HepG2 (cell line): Measurements from ENCODE around the gene ABL2. TPM values are rescaled to one million over a fixed set of nuclear protein-coding genes. Genes with fewer than 3 reads are reported as not detected.
A peak's percentile ranks its signal among the peaks of the same experiment; 100 is the strongest.

ENCODE experiments used
- ATAC-seq: fragments of 200-7000 bp; cut with Tn5 transposase; 3 replicates; pipeline ENCODE4 v1.9.1; 2020; ENCODE audit warnings: mild to moderate bottlenecking, moderate library complexity
- Bru-seq: library from RNA; stranded (reverse); fragments of 400-500 nt; gene quantifications from one replicate; lab custom pipeline; 2021; lab: Mats Ljungman, UMichigan
- BruChase-seq, 2 experiments: library from RNA; stranded (reverse); fragments of 400-500 nt; gene quantifications; one replicate each; lab custom pipeline; 2021; lab: Mats Ljungman, UMichigan
- BruUV-seq: library from RNA; stranded (reverse); fragments of 400-500 nt; replicated peaks from 2 replicates; lab custom pipeline; 2021; lab: Mats Ljungman, UMichigan
- CTCF ChIA-PET: fragments of 300-600 bp; formaldehyde crosslinking; extraction: SDS; loops from one replicate; lab custom pipeline; 2021; ENCODE audit warnings: low total read pairs, inconsistent platforms, low intra/inter-chr PET ratio; lab: Yijun Ruan, JAX
- POLR2A ChIA-PET: fragments of 350-600 bp; sonication (Branson Sonifier 250); formaldehyde crosslinking; loops from one replicate; lab custom pipeline; 2020; ENCODE audit warnings: antibody characterized with exemption, inconsistent platforms; lab: Yijun Ruan, JAX
- DNase-seq: peaks from one replicate; pipeline ENCODE4 v3.0.0-alpha.2; 2015; ENCODE audit warnings: low spot score
- FAIRE-seq: peaks from 3 replicates; lab custom pipeline; 2011; peaks lifted over from hg19 to GRCh38; lab: Jason Lieb, UNC
- H2AFZ ChIP-seq: one replicate; pipeline ENCODE4 v1.6.1; 2011; ENCODE audit warnings: low read length, inconsistent platforms
- H3K27ac ChIP-seq: fragments of 300-600 bp; 3 replicates; pipeline ENCODE4 v1.8.0; 2011; ENCODE audit warnings: mixed run types, mild to moderate bottlenecking, mixed read lengths, low read length, inconsistent platforms; ENCODE audit not compliant: insufficient read depth; ENCODE audit errors: extremely low read length
- H3K27me3 ChIP-seq, 2 experiments: fragments of 200-600 bp in 1 of 2; 2 replicates in 1 of 2; 3 replicates in 1 of 2; pipeline versions ENCODE4 v1.6.0 to v1.8.0; 2011; ENCODE audit warnings: low read length in 2 of 2, mild to moderate bottlenecking in 2 of 2, moderate library complexity in 2 of 2, inconsistent platforms in 1 of 2; ENCODE audit not compliant: insufficient read depth in 2 of 2, control insufficient read depth in 1 of 2
- H3K36me3 ChIP-seq, 2 experiments: fragments of 200-600 bp in 1 of 2; replicated peaks in 1 of 2; 2 replicates in 1 of 2; 3 replicates in 1 of 2; pipeline versions ENCODE4 v1.5.1 to v1.8.0; 2011; ENCODE audit warnings: low read length in 2 of 2, inconsistent platforms in 1 of 2; ENCODE audit not compliant: insufficient read depth in 2 of 2, control insufficient read depth in 1 of 2
- H3K4me1 ChIP-seq: 2 replicates; pipeline ENCODE4 v1.5.1; 2012; ENCODE audit warnings: low read length, inconsistent platforms; ENCODE audit not compliant: insufficient read depth
- H3K4me2 ChIP-seq: 2 replicates; pipeline ENCODE4 v1.6.0; 2011; ENCODE audit warnings: low read depth, low read length, inconsistent platforms
- H3K4me3 ChIP-seq, 3 experiments: fragments of 200-600 bp in 1 of 3; sonication (generic), shearing (Covaris generic) in 1 of 3; replicated peaks in 1 of 3; 2 replicates each; pipeline ENCODE4 v1.5.1; 2011 to 2016; ENCODE audit warnings: low read length in 3 of 3, inconsistent platforms in 2 of 3, low read depth in 2 of 3, mild to moderate bottlenecking in 2 of 3, control low read depth in 1 of 3, mixed read lengths in 1 of 3; ENCODE audit not compliant: insufficient read depth in 1 of 3
- H3K79me2 ChIP-seq: one replicate; pipeline ENCODE4 v1.6.1; 2011; ENCODE audit warnings: low read length, inconsistent platforms; ENCODE audit not compliant: insufficient read depth
- H3K9ac ChIP-seq: 2 replicates; pipeline ENCODE4 v1.6.0; 2011; ENCODE audit warnings: mild to moderate bottlenecking, low read depth, low read length, inconsistent platforms; ENCODE audit not compliant: insufficient read depth
- H3K9me3 ChIP-seq: 2 replicates; pipeline ENCODE4 v1.5.1; 2012; ENCODE audit warnings: mild to moderate bottlenecking, low read length
- H4K20me1 ChIP-seq: 2 replicates; pipeline ENCODE4 v1.6.0; 2011; ENCODE audit warnings: inconsistent platforms, mild to moderate bottlenecking, low read length, moderate library complexity; ENCODE audit not compliant: insufficient read depth
- DNMT3B ChIP-seq: conservative IDR thresholded peaks from 2 replicates; pipeline ENCODE4 v1.6.1; 2016; ENCODE audit warnings: missing biosample characterization, control low read depth
- HDAC1 ChIP-seq: sonication (generic); formaldehyde crosslinking; IDR thresholded peaks from 2 replicates; pipeline ENCODE4 v1.5.1; 2020; ENCODE audit warnings: mild to moderate bottlenecking, missing genetic modification reagents
- HHEX ChIP-seq: IDR thresholded peaks from 2 replicates; pipeline ENCODE4 v1.6.1; 2016; ENCODE audit warnings: control low read depth
- MXD1 ChIP-seq: sonication (generic); formaldehyde crosslinking; IDR thresholded peaks from 2 replicates; pipeline ENCODE4 v1.4.0; 2020; ENCODE audit warnings: mild to moderate bottlenecking, missing genetic modification reagents
- MXD3 ChIP-seq: IDR thresholded peaks from 2 replicates; pipeline ENCODE4 v1.6.1; 2016; ENCODE audit warnings: mild to moderate bottlenecking, missing biosample characterization, missing genetic modification reagents
- NAIF1 ChIP-seq: sonication (generic); formaldehyde crosslinking; IDR thresholded peaks from 2 replicates; pipeline ENCODE4 v1.5.0; 2020; ENCODE audit warnings: mild to moderate bottlenecking, missing genetic modification reagents, borderline replicate concordance
- NR0B2 ChIP-seq: sonication (generic); formaldehyde crosslinking; IDR thresholded peaks from 2 replicates; pipeline ENCODE4 v1.4.0; 2020; ENCODE audit warnings: mild to moderate bottlenecking, missing genetic modification reagents
- SRSF4 ChIP-seq: fragments of 200-400 bp; formaldehyde crosslinking; IDR thresholded peaks from one replicate; pipeline ENCODE4 v1.6.1; 2018; ENCODE audit warnings: mild to moderate bottlenecking, low read depth, low read length, moderate library complexity; ENCODE audit not compliant: poor library complexity, severe bottlenecking
- ZMAT3 ChIP-seq: sonication (generic); formaldehyde crosslinking; conservative IDR thresholded peaks from 2 replicates; pipeline ENCODE4 v1.7.0; 2021; ENCODE audit warnings: missing genetic modification reagents
- ZNF20 ChIP-seq: sonication (generic); formaldehyde crosslinking; IDR thresholded peaks from 2 replicates; pipeline ENCODE4 v1.4.0; 2020; ENCODE audit warnings: mild to moderate bottlenecking, moderate library complexity, missing genetic modification reagents
- ZNF547 ChIP-seq: sonication (generic); formaldehyde crosslinking; IDR thresholded peaks from 2 replicates; pipeline ENCODE4 v1.5.1; 2020; ENCODE audit warnings: mild to moderate bottlenecking, missing genetic modification reagents
- ZNF724P ChIP-seq: sonication (generic); formaldehyde crosslinking; IDR thresholded peaks from 2 replicates; pipeline ENCODE4 v1.8.0; 2022; ENCODE audit warnings: missing genetic modification reagents, borderline replicate concordance
- ZXDC ChIP-seq: sonication (generic); formaldehyde crosslinking; IDR thresholded peaks from 2 replicates; pipeline ENCODE4 v1.5.0; 2020; ENCODE audit warnings: mild to moderate bottlenecking, missing genetic modification reagents
- WGBS: methylation state at CpG from one replicate; pipeline ENCODE4 v1.1.6; 2017; ENCODE audit warnings: low lambda C conversion rate; 5-methylcytosine and 5-hydroxymethylcytosine counted together
- in situ Hi-C: cut with HindIII; loops from 2 replicates; pipeline ENCODE4 v1.10.0; 2017; ENCODE audit warnings: low pct_unique_long_range_greater_than_20kb; ENCODE audit not compliant: extremely low pct_ligation_motif_present
- intact Hi-C: fragments of 100-400 bp; cut with micrococcal nuclease; formaldehyde crosslinking; loops from one replicate; pipeline ENCODE4 v1.10.0; 2022; ENCODE audit not compliant: unreplicated experiment
- long read RNA-seq, 2 experiments: library from RNA in 1 of 2; library from polyadenylated mRNA in 1 of 2; stranded (forward) in 1 of 2; unstranded in 1 of 2; transcript quantifications; one replicate each; pipeline ENCODE4 v2.0.0, GENCODE V29; 2019 to 2022
- polyA minus RNA-seq, 3 experiments: library from RNA; depleted of rRNA, polyadenylated mRNA; stranded (reverse); fragments of >200 nt; gene quantifications; 2 replicates each; pipeline ENCODE4 v1.2.3, GENCODE V29; 2011; ENCODE audit warnings: low replicate concordance in 1 of 3
- polyA plus RNA-seq, 8 experiments: library from polyadenylated mRNA; depleted of rRNA in 3 of 8; stranded (reverse) in 7 of 8; unstranded in 1 of 8; fragments of >200 nt; fragmentation: Illumina TruSeq in 4 of 8; extraction: Trizol in 4 of 8; gene quantifications; 2 replicates each; pipeline versions ENCODE4 v1.2.1 to v1.2.3, GENCODE V29; 2011 to 2016; ENCODE audit warnings: low read depth in 4 of 8, missing spikeins in 1 of 8, mixed read lengths in 1 of 8; ENCODE audit not compliant: insufficient read depth in 1 of 8
- total RNA-seq, 5 experiments: library from RNA; depleted of rRNA; stranded (reverse); fragments of >200 nt; fragmentation: Illumina TruSeq; extraction: Trizol; gene quantifications; 2 replicates each; pipeline ENCODE4 v1.2.3, GENCODE V29; 2016; ENCODE audit warnings: low read depth in 1 of 5

Gene ABL2
- 6.0 and 11.6 TPM in 2 replicates for total RNA-seq (2016; rRNA removed; fragmentation: Illumina TruSeq; extraction: Trizol)
- total RNA-seq (2016; cell fraction: cytosol; rRNA removed; fragmentation: Illumina TruSeq; extraction: Trizol; ENCODE audit: low read depth): 4.4 and 5.2 TPM in 2 replicates
- total RNA-seq (2016; cell fraction: insoluble cytoplasmic fraction; rRNA removed; fragmentation: Illumina TruSeq; extraction: Trizol): 5.8 and 11.1 TPM in 2 replicates
- 4.7 and 5.2 TPM in 2 replicates for total RNA-seq (2016; cell fraction: membrane; rRNA removed; fragmentation: Illumina TruSeq; extraction: Trizol)
- total RNA-seq (2016; cell fraction: nucleus; rRNA removed; fragmentation: Illumina TruSeq; extraction: Trizol): 10.2 and 10.4 TPM in 2 replicates
- polyA plus RNA-seq (2011; rRNA removed): 5.8 and 5.9 TPM in 2 replicates
- 3.3 and 4.6 TPM in 2 replicates for polyA plus RNA-seq (2011; cell fraction: cytosol; rRNA removed)
- 4.7 and 6.2 TPM in 2 replicates for polyA plus RNA-seq (2011; cell fraction: nucleus; rRNA removed)
- polyA plus RNA-seq (2012): 7.6 and 7.7 TPM in 2 replicates
- 0.32 and 0.42 TPM in 2 replicates for polyA plus RNA-seq (2016; cell fraction: cytosol; fragmentation: Illumina TruSeq; extraction: Trizol; ENCODE audit: low read depth)
- 5.4 and 5.6 TPM in 2 replicates for polyA plus RNA-seq (2016; cell fraction: insoluble cytoplasmic fraction; fragmentation: Illumina TruSeq; extraction: Trizol; ENCODE audit: low read depth)
- polyA plus RNA-seq (2016; cell fraction: membrane; fragmentation: Illumina TruSeq; extraction: Trizol; ENCODE audit: low read depth): 0.81 and 0.94 TPM in 2 replicates
- 5.7 and 6.1 TPM in 2 replicates for polyA plus RNA-seq (2016; cell fraction: nucleus; fragmentation: Illumina TruSeq; extraction: Trizol; ENCODE audit: insufficient read depth, low read depth)
- polyA minus RNA-seq (2011; rRNA and poly(A)+ RNA removed; ENCODE audit: low replicate concordance): 22.3 and 75.4 TPM in 2 replicates
- polyA minus RNA-seq (2011; cell fraction: cytosol; rRNA and poly(A)+ RNA removed): 12.2 and 16.4 TPM in 2 replicates
- 22.7 and 27.5 TPM in 2 replicates for polyA minus RNA-seq (2011; cell fraction: nucleus; rRNA and poly(A)+ RNA removed)
- Bru-seq, nascent RNA: percentile 79 among the genes with signal in this experiment
- BruChase-seq, experiment 1, labeled RNA remaining after a 6-hour chase: percentile 79 among the genes with signal in this experiment
- BruChase-seq, experiment 2, labeled RNA remaining after a 2-hour chase: percentile 81 among the genes with signal in this experiment
- long read RNA-seq, experiment 1, partial matches to known transcripts: 0 of 7 reads
- long read RNA-seq, experiment 1, other reads (novel, unspliced or antisense): 7 of 7 reads
- long read RNA-seq, experiment 2, partial matches to known transcripts: 0 of 22 reads
- long read RNA-seq, experiment 2, other reads (novel, unspliced or antisense): 22 of 22 reads

GRCh38 chr1:179229214-179230140 lies at the start of gene ABL2:
TSS of gene ABL2 (minus strand) at chr1:179229677. CDS start at chr1:179229397, 280 bp downstream.
- peak; percentile 18 for DNase-seq
- in situ Hi-C loops: no loop called here
- Histone ChIP-seq H3K27ac (peak within 1 kb of the TSS; percentile 87), H3K9me3 (no peaks in the 10 kb centered on the region), H3K36me3 (no peaks in the 10 kb centered on the region), H2AFZ (no peak within 1 kb of the TSS), H4K20me1 (peaks cover 5% of the 10 kb centered on the region; the same call in 1 of the 2 replicates), H3K9ac (peak within 1 kb of the TSS; percentile 89), H3K79me2 (peaks cover 39% of the 10 kb centered on the region), H3K27me3 (no peaks in the 10 kb centered on the region; a peak in 1 of 5 replicates), H3K4me1 (peaks cover 68% of the 10 kb centered on the region), H3K4me2 (peak within 1 kb of the TSS; percentile 79), H3K4me3 (peak within 1 kb of the TSS; percentile 88 to 96 (median 96))
- BruUV-seq: no TSS peak
- intact Hi-C loops: loop anchor here (5.0 kb wide), 1 partner anchor 63 kb away; the partner anchor contains the start of gene SOAT1
- WGBS: 0% methylated on average over 10 of the region's 94 CpGs
- no peak for FAIRE-seq
- ATAC-seq: peak; percentile 75
- POLR2A ChIA-PET: no interaction called here
- CTCF ChIA-PET: no interaction called here
- no peak for TF ChIP-seq MXD1 (CRISPR knock-in tag)
- TF ChIP-seq ZMAT3 (CRISPR knock-in tag): no peak
- TF ChIP-seq HDAC1 (CRISPR knock-in tag): peak; percentile 46
- TF ChIP-seq ZNF20 (CRISPR knock-in tag): no peak
- TF ChIP-seq ZNF547: peak; percentile 55; the same call in 1 of the 2 replicates
- TF ChIP-seq HHEX (CRISPR knock-in tag): no peak
- peak; percentile 67; the same call in 1 of the 2 replicates for TF ChIP-seq MXD3
- TF ChIP-seq DNMT3B: no peak
- TF ChIP-seq NAIF1 (CRISPR knock-in tag): no peak
- peak; percentile 31; the same call in 1 of the 2 replicates for TF ChIP-seq ZNF724P
- no peak for TF ChIP-seq ZXDC
- TF ChIP-seq SRSF4: no peak
- TF ChIP-seq NR0B2 (CRISPR knock-in tag): no peak; the same call in 1 of the 2 replicates
